Stimulated activated CD4-positive, alpha-beta T cell treated with anti-CD3 and anti-CD28 coated beads, Interleukin-15, amount 100 ng/mL, for 48 hours (primary cell): ENCODE results near the gene AATK.
"Not testable (repeated sequence)": the region's sequence is repeated elsewhere in the genome, so short reads cannot be mapped to it uniquely, and the experiment has no call there.

Source experiments
- DNase-seq, 2 donors: peaks; one replicate each; pipeline ENCODE4 v3.0.0-alpha.2; 2020; ENCODE audit warnings: low read depth in 2 of 2

AATK gene

GRCh38 chr17:81092518-81093095, 73.4 kb downstream of the AATK start:
- no peak for DNase-seq

- DNase-seq: no peak
Observed at GRCh38 chr17:81091774-81092517, 74.1 kb downstream of the AATK start.

- no peak for DNase-seq
Observed at GRCh38 chr17:81091154-81091553, 74.9 kb downstream of the AATK start.

GRCh38 chr17:81090361-81091136, 75.5 kb downstream of the AATK start:
- DNase-seq: no peak

- no peak for DNase-seq
Observed at GRCh38 chr17:81086789-81087551, 79.1 kb downstream of the AATK start.

- DNase-seq: no peak
Observed at GRCh38 chr17:81085420-81085911, 80.6 kb downstream of the AATK start.

GRCh38 chr17:81084680-81085419, 81.2 kb downstream of the AATK start:
- DNase-seq: no peak

GRCh38 chr17:81083125-81083765, 82.8 kb downstream of the AATK start:
- no peak for DNase-seq

GRCh38 chr17:81082177-81083073, 83.6 kb downstream of the AATK start:
- DNase-seq: no peak

- DNase-seq: no peak
Observed at GRCh38 chr17:81081222-81082176, 84.5 kb downstream of the AATK start.

GRCh38 chr17:81080019-81080418, 86.0 kb downstream of the AATK start:
- DNase-seq: no peak

GRCh38 chr17:81078026-81078913, 87.8 kb downstream of the AATK start:
- DNase-seq: not testable (repeated sequence)

- DNase-seq: no peak
Observed at GRCh38 chr17:81076141-81076679, 89.8 kb downstream of the AATK start.

GRCh38 chr17:81075307-81075706, 90.7 kb downstream of the AATK start:
- DNase-seq: no peak

- no peak for DNase-seq
Observed at GRCh38 chr17:81074875-81075274, 91.1 kb downstream of the AATK start.

GRCh38 chr17:81073967-81074839, 91.8 kb downstream of the AATK start:
- no peak for DNase-seq
